ENCODE results near the gene POU6F2.

The POU6F2 gene

DNA sequence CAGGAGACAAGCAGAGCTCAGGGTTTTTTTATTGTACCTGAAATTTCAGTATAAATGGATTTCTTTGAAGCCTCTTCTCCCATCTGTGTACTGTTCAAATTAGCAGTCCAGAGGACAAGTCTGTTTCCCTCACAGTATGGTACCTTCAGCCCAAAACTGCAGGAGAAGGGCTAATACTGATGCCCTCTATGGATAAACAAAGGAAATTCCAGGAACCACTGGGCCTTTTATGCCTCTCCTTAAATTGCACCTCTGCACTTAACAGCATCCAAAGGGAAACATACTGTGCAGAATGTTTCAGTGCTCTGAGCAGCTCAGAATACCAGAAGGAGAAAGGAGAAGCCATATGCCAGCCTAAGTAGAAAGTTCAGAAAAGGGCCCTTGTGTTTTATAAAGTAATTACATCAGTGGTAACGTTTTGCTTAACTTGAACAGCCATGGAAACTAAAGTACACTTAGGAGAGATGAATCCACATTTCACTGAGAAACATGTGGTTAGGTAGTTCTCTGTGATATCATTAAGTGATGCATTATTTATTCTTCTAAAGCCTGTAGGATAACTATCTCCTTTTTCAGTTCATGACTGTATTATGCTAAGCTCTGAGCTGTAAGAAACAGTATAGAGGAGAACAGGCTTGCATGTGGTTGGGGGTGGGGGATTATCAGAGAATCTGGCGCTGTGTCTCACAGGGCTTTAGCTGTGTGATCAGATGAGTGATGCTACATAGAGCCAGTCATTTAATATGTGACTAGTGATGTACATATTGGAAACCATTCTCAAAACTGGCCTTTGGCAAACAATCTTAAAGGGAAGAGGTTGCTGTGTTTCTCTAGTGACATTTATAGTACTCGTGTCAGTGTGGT is 111.3 kb downstream of the POU6F2 start:
- DNase-seq (ENCODE audit: low read depth) = no peak
- TF ChIP-seq, protein P1, sequence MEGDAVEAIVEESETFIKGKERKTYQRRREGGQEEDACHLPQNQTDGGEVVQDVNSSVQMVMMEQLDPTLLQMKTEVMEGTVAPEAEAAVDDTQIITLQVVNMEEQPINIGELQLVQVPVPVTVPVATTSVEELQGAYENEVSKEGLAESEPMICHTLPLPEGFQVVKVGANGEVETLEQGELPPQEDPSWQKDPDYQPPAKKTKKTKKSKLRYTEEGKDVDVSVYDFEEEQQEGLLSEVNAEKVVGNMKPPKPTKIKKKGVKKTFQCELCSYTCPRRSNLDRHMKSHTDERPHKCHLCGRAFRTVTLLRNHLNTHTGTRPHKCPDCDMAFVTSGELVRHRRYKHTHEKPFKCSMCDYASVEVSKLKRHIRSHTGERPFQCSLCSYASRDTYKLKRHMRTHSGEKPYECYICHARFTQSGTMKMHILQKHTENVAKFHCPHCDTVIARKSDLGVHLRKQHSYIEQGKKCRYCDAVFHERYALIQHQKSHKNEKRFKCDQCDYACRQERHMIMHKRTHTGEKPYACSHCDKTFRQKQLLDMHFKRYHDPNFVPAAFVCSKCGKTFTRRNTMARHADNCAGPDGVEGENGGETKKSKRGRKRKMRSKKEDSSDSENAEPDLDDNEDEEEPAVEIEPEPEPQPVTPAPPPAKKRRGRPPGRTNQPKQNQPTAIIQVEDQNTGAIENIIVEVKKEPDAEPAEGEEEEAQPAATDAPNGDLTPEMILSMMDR (IDR thresholded peaks at IDR 0.05; ENCODE audit: low read length, missing control alignments) = no peak
- H3K4me3 ChIP-seq (replicated peaks; ENCODE audit: low read depth, low read length) = no peak overlapping the region

DNA sequence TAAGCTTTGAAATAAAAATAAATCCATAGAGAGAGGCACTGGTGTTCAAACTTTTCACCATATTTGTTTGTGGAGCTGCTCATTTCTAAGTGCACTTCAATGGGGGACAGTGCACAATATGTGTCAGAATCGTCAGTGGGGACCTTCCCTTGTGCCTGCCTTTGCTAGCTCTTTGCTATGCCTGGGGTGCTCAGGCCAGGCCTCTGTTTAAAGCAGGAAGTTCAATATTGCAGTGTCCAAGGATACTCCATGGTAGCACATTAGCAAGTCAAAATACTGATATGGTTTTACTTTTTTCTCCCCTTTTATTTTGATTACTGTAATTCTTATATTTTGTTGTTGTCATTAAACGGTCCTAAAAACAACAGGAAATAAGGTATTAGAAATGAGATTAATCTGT is 113.4 kb downstream of the POU6F2 start:
- TF ChIP-seq, protein P1 (IDR thresholded peaks at IDR 0.05; ENCODE audit: low read length, missing control alignments) = no peak
- H3K4me3 ChIP-seq (replicated peaks; ENCODE audit: low read depth, low read length) = no peak overlapping the region

DNA sequence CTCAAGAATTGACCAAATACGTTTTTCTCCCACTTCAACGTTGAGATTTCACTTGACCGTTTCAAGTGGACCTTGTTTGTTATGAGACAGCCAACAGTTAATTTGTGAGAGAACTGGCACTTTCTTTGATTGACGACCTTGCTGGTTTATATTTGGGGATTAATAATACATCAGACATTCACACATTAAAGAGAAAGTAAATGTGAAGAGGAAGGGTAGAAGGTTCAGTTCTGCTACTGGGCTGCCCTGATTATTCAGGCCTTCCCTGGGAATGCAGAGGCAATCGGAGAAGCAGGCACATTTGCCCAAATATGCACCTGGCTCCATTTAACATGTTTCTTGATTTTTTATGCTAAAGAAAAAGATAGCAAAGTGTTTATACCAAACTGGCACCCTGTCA is 114.1 kb downstream of the POU6F2 start:
- TF ChIP-seq, protein P1 (IDR thresholded peaks at IDR 0.05; ENCODE audit: low read length, missing control alignments) = no peak
- no peak overlapping the region for H3K4me3 ChIP-seq (replicated peaks; ENCODE audit: low read depth, low read length)
- DNase-seq (ENCODE audit: low read depth) = no peak

More for the DNA sequence above, 113.4 kb downstream of the POU6F2 start:
- no peak for DNase-seq (ENCODE audit: low read depth)

GRCh38 chr7:39094731-39095130 is 117.0 kb downstream of the POU6F2 start:
- no peak overlapping the region for H3K4me3 ChIP-seq (replicated peaks; ENCODE audit: low read depth, low read length)
- TF ChIP-seq, protein P1 (IDR thresholded peaks at IDR 0.05; ENCODE audit: low read length, missing control alignments) = no peak
- no peak for DNase-seq (ENCODE audit: low read depth)

DNA sequence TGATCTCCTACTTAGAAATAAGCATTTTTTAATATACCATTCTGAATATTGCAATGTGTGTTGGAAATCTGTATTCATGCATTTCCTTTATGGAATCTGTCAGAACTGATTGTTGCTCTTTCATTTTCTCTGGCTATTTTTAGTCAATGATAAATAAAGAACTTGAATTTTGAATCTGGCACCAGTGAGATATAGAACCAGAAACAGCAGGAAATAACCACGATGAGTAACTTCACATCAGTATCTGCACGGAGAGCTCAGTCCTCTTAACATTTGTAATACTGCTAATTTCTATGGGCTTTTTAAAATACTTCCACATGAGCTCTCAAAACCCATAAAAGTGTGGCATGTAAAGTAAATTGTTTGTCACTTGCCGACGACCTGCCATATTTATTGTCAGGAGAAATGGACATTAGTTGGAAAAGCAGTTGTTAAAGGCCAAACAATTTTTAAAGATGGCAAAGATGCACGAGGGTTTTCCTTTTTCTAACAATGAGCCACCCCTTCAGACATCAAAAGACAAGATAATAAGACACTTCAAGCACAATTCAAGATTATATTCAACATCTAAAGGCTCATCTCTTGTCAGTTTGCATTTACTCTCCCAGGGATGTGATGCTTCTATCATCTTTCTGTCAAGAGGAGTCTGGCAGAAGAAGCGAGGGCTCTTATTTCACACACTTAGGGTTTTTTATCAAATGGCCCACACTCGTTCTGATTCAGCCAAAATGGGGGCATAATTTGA is 118.3 kb downstream of the POU6F2 start:
- TF ChIP-seq, protein P1 (IDR thresholded peaks at IDR 0.05; ENCODE audit: low read length, missing control alignments) = no peak
- DNase-seq (ENCODE audit: low read depth) = no peak
- no peak overlapping the region for H3K4me3 ChIP-seq (replicated peaks; ENCODE audit: low read depth, low read length)

GRCh38 chr7:39098506-39098905 is 120.8 kb downstream of the POU6F2 start:
- TF ChIP-seq, protein P1 (IDR thresholded peaks at IDR 0.05; ENCODE audit: low read length, missing control alignments) = no peak
- no peak overlapping the region for H3K4me3 ChIP-seq (replicated peaks; ENCODE audit: low read depth, low read length)
- DNase-seq (ENCODE audit: low read depth) = no peak

All from fibroblast of pulmonary artery (primary cell).